Hepatocyte (in vitro differentiated cells): Measurements from ENCODE around the gene LY6G5C. TPM values are rescaled to one million over a fixed set of nuclear protein-coding genes. Genes with fewer than 3 reads are reported as not detected.

Source experiments
- DNase-seq: peaks from one replicate; pipeline ENCODE4 v3.0.0-alpha.2; 2016; ENCODE audit warnings: low spot score
- H2AFZ ChIP-seq: fragments of 200-600 bp; sonication (generic); 2 replicates; pipeline ENCODE4 v1.6.0; 2016; ENCODE audit warnings: antibody characterized with exemption, mild to moderate bottlenecking
- H3K27ac ChIP-seq: fragments of 200-600 bp; sonication (generic); 2 replicates; pipeline ENCODE4 v1.5.1; 2016; ENCODE audit warnings: mild to moderate bottlenecking
- H3K27me3 ChIP-seq: fragments of 200-600 bp; sonication (generic); 2 replicates; pipeline ENCODE4 v1.6.1; 2016
- H3K36me3 ChIP-seq: fragments of 200-600 bp; sonication (generic); replicated peaks from 2 replicates; pipeline ENCODE4 v1.5.1; 2016; ENCODE audit warnings: low read depth; ENCODE audit not compliant: insufficient read depth
- H3K4me1 ChIP-seq: fragments of 200-600 bp; sonication (generic); 2 replicates; pipeline ENCODE4 v1.5.1; 2016; ENCODE audit warnings: mild to moderate bottlenecking, moderate library complexity; ENCODE audit not compliant: insufficient read depth
- H3K4me2 ChIP-seq: fragments of 200-600 bp; sonication (generic); 2 replicates; pipeline ENCODE4 v1.6.0; 2016
- H3K4me3 ChIP-seq: fragments of 200-600 bp; sonication (generic); 2 replicates; pipeline ENCODE4 v1.5.1; 2016; ENCODE audit warnings: mild to moderate bottlenecking
- H3K79me2 ChIP-seq: fragments of 200-600 bp; sonication (generic); 2 replicates; pipeline ENCODE4 v1.6.0; 2017; ENCODE audit warnings: mild to moderate bottlenecking
- H3K9me2 ChIP-seq: fragments of 200-600 bp; sonication (generic); replicated peaks from 2 replicates; pipeline ENCODE4 v1.6.0; 2017; ENCODE audit warnings: mild to moderate bottlenecking; ENCODE audit not compliant: insufficient read depth
- H3K9me3 ChIP-seq: fragments of 200-600 bp; sonication (generic); 2 replicates; pipeline ENCODE4 v1.5.1; 2016; ENCODE audit warnings: low read depth, mild to moderate bottlenecking
- H4K20me1 ChIP-seq: fragments of 200-600 bp; sonication (generic); 2 replicates; pipeline ENCODE4 v1.6.0; 2016; ENCODE audit warnings: mild to moderate bottlenecking; ENCODE audit not compliant: insufficient read depth, poor library complexity, severe bottlenecking
- CTCF ChIP-seq: fragments of 200-600 bp; sonication (generic); IDR thresholded peaks from 2 replicates; pipeline ENCODE4 v1.5.1; 2016; ENCODE audit warnings: antibody characterized with exemption, mild to moderate bottlenecking; ENCODE audit not compliant: poor library complexity
- EZH2 ChIP-seq: fragments of 200-600 bp; sonication (generic); IDR thresholded peaks from 2 replicates; pipeline ENCODE4 v1.6.1; 2016; ENCODE audit warnings: antibody characterized with exemption, mild to moderate bottlenecking, borderline replicate concordance
- EZH2phosphoT487 ChIP-seq: fragments of 200-600 bp; sonication (generic); IDR thresholded peaks from one replicate; pipeline ENCODE4 v1.6.1; 2018; ENCODE audit warnings: antibody characterized with exemption, mild to moderate bottlenecking, low read depth, moderate library complexity; ENCODE audit not compliant: unreplicated experiment, severe bottlenecking
- WGBS: methylation state at CpG from one replicate; pipeline ENCODE4 v1.1.6; 2016; ENCODE audit warnings: low lambda C conversion rate; ENCODE audit errors: missing lambda C conversion rate; 5-methylcytosine and 5-hydroxymethylcytosine counted together
- polyA plus RNA-seq: library from polyadenylated mRNA; unstranded; fragments of >200 nt; fragmentation: Nextera tagmentation; extraction: Ambion mirVana; gene quantifications from 2 replicates; pipeline ENCODE4 v1.2.1, GENCODE V29; 2016
- total RNA-seq: library from RNA; depleted of rRNA; stranded (reverse); fragments of >200 nt; gene quantifications from 2 replicates; pipeline ENCODE4 v1.2.3, GENCODE V29; 2014

Gene LY6G5C
- total and polyA plus RNA-seq, 2 experiments from 2014 or later, result 0.63 TPM; not detected in 1

- DNase-seq, result no peak
- peaks cover 13% of the 10 kb centered on the region for H4K20me1 ChIP-seq
- no peaks in the 10 kb centered on the region for H3K9me2 ChIP-seq
- H3K36me3 ChIP-seq, result no peaks in the 10 kb centered on the region
- no peak for TF ChIP-seq CTCF
- no peak for TF ChIP-seq EZH2
- no peak for TF ChIP-seq EZH2phosphoT487
- peak overlapping the region; percentile 97 for H3K4me2 ChIP-seq
- no peak overlapping the region for H2AFZ ChIP-seq
- peak overlapping the region; percentile 89 for H3K27ac ChIP-seq
- H3K27me3 ChIP-seq, result no peaks in the 10 kb centered on the region
- peak overlapping the region; percentile 55 for H3K4me3 ChIP-seq
- no peaks in the 10 kb centered on the region for H3K9me3 ChIP-seq
- H3K4me1 ChIP-seq, result peaks cover 34% of the 10 kb centered on the region
- H3K79me2 ChIP-seq, result peaks cover 74% of the 10 kb centered on the region
- 93% methylated on average over 12 of the region's 12 CpGs for WGBS
Measured at GRCh38 chr6:31661262-31662123, 19.4 kb downstream of the LY6G5C start.

GRCh38 chr6:31660381-31661261, 20.2 kb downstream of the LY6G5C start, which contains the start of gene C6orf47:
Gene C6orf47 (minus strand): TSS chr6:31660778. CDS start chr6:31659947, 831 bp downstream.
- peak within 1 kb of the TSS; percentile 55 for H3K4me3 ChIP-seq
- no peaks in the 10 kb centered on the region for H3K9me3 ChIP-seq
- WGBS, result under 1% methylated on average over 51 of the region's 52 CpGs
- peak within 1 kb of the TSS; percentile 97 for H3K4me2 ChIP-seq
- peak; percentile 93 for DNase-seq
- H3K9me2 ChIP-seq, result no peaks in the 10 kb centered on the region
- peaks cover 34% of the 10 kb centered on the region for H3K4me1 ChIP-seq
- no peaks in the 10 kb centered on the region for H3K36me3 ChIP-seq
- H3K79me2 ChIP-seq, result peaks cover 70% of the 10 kb centered on the region
- peak within 1 kb of the TSS; percentile 45 for H2AFZ ChIP-seq
- H3K27me3 ChIP-seq, result no peaks in the 10 kb centered on the region
- peaks cover 13% of the 10 kb centered on the region for H4K20me1 ChIP-seq
- peak within 1 kb of the TSS; percentile 89 for H3K27ac ChIP-seq
- no peak for TF ChIP-seq EZH2phosphoT487
- TF ChIP-seq EZH2, result no peak
- no peak for TF ChIP-seq CTCF

- peak overlapping the region; percentile 55 for H3K4me3 ChIP-seq
- H3K79me2 ChIP-seq, result peaks cover 70% of the 10 kb centered on the region
- peaks cover 34% of the 10 kb centered on the region for H3K4me1 ChIP-seq
- peak; percentile 46 for DNase-seq
- H3K27ac ChIP-seq, result peak overlapping the region; percentile 89
- H2AFZ ChIP-seq, result no peak overlapping the region
- no peaks in the 10 kb centered on the region for H3K36me3 ChIP-seq
- 38% methylated on average over 13 of the region's 13 CpGs for WGBS
- H3K4me2 ChIP-seq, result peak overlapping the region; percentile 97
- TF ChIP-seq EZH2phosphoT487, result no peak
- no peak for TF ChIP-seq EZH2
- TF ChIP-seq CTCF, result no peak
- H3K9me3 ChIP-seq, result no peaks in the 10 kb centered on the region
- no peaks in the 10 kb centered on the region for H3K27me3 ChIP-seq
- H3K9me2 ChIP-seq, result no peaks in the 10 kb centered on the region
- peaks cover 13% of the 10 kb centered on the region for H4K20me1 ChIP-seq
Measured at GRCh38 chr6:31659649-31660380, 21.1 kb downstream of the LY6G5C start.
